Right renal cortex interstitium (tissue), 3 donors: ENCODE results near the gene TRIM27. TPM values are rescaled to one million over a fixed set of nuclear protein-coding genes. Genes with fewer than 3 reads are reported as not detected.
A peak's percentile ranks its signal among the peaks of the same experiment; 100 is the strongest.
"Not testable (repeated sequence)": the region's sequence is repeated elsewhere in the genome, so short reads cannot be mapped to it uniquely, and the experiment has no call there.

Experiments used
- DNase-seq, 3 donors: peaks; one replicate each; pipeline ENCODE4 v3.0.0-alpha.2; 2013; ENCODE audit warnings: low read depth in 3 of 3, low spot score in 2 of 3
- polyA plus RNA-seq, 3 donors: library from polyadenylated mRNA; unstranded; fragments of 120-200 nt; gene quantifications; one replicate each; pipeline ENCODE4 v1.2.1, GENCODE V29; 2013; ENCODE audit not compliant: insufficient read length in 3 of 3

TRIM27 gene
- polyA plus RNA-seq, 3 donors, result 70.2 to 75.6 (median 70.4) TPM

DNA sequence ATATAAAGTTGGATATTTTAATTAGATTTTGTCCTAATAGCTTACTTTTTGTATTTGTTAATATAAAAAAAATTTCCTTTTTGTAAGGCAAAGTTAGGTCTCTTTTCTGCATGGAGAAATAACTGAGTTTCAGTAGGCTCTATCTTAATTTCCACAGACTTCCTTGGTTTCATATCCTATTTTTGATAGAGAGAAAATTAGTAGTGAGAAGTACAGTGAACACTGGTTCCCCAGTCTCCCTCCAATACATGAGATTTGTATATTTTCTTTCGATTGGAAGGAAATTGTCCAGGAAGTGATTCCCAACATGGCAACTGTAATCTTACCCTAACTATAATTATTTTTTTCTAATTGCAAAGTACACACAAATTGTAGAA is 26.4 kb downstream of the TRIM27 start:
- no peak for DNase-seq

- DNase-seq, result peak; percentile 64 to 80 (median 65)
Observed at GRCh38 chr6:28896505-28897368, 27.0 kb downstream of the TRIM27 start.

- DNase-seq, result peak; percentile 96 to 98 (median 96)
Observed at GRCh38 chr6:28895131-28895812, 28.5 kb downstream of the TRIM27 start.

DNA sequence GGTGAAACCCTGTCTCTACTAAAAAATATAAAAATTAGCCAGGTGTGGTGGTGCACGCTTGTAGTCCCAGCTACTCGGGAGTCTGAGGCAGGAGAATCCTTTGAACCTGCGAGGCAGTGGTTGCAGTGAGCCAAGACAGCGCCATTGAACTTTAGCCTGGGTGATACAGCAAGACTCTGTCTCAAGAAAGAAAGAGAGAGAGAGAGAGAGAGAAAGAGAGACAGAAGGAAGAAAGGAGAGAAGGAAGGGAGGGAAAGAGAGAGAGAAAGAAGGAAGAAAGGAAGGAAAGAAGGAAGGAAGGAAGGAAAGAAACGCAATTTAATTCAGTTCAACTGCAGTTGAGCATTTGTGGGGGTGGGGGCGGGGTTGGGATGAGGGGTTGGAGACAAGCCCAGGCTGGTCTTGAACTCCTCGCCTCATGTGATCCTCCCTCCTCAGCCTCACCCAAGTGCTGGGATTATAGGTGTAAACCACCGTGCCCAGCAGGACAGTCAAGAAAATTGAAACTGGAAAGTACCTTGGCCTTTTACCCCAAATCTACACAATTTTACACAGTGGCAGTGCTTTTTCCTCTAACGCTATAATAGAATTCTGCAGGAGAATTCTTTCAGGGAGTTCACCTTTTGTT is 30.5 kb downstream of the TRIM27 start:
- DNase-seq, result no peak

DNA sequence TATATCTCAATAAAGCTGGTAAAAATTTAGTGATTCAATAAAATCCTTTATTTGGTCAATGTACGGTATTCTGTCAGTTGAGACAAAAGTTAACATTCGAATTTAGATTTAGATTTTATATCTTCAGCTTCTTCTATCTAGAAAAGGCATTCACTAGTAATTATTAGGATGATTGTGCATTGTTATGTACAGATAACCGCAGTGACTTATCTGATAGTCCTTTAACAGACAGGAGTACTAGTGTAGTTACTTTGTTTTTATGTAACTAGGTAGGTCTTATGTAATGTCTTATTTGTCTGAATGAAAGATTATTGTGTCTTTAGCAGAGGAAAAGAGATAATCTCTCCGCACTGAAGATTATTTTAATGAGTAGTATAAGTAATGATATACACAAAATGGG is 31.3 kb downstream of the TRIM27 start:
- DNase-seq, result no peak

GRCh38 chr6:28887796-28888496 is 35.8 kb downstream of the TRIM27 start:
- no peak for DNase-seq

GRCh38 chr6:28886079-28886439 is 37.7 kb downstream of the TRIM27 start:
- DNase-seq, result no peak

DNA sequence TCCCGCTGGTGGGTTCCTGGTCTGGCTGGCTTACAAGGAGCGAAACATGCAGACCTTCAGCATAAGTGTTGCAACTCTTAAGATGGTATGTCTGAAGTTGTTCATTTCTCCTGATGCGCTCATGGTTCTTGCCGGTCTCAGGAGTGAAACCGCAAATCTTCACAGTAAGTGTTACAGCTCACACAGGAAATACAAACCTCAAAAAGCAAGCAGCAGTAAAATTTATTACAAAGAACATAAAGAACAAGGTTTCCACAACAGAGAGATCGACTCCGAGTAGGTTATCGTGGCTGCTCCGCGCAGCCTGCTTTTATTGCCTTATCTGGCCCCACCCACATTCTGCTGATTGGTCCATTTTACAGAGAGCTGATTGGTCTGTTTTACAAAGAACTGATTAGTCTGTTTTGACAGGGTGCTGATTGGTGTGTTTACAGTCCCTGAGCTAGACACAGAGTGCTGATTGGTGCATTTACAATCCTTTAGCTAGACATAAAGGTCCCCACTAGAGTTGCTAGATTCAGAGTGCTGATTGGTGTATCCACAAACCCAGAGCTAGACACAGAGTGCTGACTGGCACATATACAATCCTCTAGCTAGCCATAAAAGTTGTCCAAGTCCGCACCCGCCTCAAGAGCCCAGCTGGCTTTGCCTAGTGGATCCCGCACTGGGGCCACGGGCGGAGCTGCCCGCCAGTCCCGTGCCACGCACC is 39.2 kb downstream of the TRIM27 start:
- DNase-seq, result no peak

DNA sequence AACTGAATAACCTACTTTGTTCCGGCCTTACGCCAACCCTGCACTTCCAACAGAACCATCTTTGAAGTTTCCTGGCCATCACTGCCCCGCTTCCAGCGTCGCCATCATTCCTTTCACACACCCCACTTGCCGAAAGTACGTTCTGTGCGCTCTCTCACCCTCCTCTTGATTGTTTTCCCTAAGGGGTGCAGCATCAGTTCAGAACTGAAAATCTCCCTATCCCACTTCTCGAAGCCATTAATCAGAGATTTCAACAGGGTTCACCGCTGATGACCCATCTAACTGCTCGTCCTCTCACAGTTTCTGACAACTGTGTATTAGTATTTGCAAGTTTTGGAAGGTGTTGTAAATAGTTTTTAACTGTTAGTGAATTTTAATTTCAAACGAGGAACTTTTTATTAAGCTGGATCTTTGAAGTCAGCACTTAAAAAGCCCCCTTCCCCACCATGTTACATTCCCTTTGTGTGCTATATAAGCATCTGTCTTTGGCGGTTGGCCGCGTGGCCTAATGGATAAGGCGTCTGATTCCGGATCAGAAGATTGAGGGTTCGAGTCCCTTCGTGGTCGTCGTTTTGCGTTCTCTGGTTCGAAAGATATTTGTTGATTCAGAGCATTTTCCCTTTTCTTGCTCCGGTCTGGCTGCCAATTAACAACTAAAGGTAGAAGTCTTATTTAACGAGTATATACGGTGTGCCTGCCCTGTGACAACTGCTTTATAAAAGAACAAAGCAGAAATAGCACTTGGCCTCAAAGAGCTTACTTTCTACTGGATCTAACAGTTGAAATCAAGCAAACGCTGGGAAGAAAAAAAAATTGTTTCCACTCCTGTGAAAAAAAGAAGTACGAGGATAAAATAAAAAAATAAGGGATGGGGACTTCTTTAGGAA is 42.6 kb downstream of the TRIM27 start:
- DNase-seq, result peak; percentile 76 to 82 (median 77)

DNA sequence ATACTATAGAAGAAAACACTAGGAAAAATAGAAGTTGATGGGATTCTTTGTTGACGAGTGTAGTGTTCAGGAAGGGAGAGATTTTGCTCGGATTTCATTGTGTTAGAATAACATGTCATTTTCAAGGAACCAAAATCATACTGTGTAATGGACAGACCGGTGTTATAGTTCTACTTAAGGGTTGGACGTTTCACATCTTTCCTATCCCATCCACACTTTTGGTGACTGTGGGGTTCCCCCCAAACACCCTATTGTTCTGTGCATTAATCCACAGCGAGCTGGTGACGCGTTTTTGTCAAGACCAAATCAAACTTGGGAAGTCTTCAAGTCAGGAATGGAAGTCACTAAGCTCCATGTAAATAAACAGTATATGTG is 43.3 kb downstream of the TRIM27 start:
- DNase-seq, result no peak

DNA sequence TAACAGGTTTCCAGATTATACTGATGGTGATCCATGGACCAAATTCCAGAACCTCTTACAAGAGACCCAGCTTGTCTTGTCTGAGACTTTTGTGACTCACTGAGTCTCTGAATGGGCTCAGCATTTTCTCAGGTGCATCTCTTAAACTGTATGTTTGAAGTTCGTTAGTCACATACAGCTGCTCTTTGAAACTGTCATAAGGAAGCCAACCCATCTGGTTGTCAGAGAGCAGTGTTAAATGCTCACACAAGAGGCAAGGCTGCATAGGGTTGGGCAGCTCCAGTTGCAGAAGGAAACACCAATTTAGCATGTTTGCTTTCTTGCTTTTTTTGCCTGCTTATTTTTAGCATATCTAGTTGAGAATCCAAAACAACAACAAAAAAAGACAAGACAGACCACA is 47.1 kb downstream of the TRIM27 start:
- DNase-seq, result no peak

DNA sequence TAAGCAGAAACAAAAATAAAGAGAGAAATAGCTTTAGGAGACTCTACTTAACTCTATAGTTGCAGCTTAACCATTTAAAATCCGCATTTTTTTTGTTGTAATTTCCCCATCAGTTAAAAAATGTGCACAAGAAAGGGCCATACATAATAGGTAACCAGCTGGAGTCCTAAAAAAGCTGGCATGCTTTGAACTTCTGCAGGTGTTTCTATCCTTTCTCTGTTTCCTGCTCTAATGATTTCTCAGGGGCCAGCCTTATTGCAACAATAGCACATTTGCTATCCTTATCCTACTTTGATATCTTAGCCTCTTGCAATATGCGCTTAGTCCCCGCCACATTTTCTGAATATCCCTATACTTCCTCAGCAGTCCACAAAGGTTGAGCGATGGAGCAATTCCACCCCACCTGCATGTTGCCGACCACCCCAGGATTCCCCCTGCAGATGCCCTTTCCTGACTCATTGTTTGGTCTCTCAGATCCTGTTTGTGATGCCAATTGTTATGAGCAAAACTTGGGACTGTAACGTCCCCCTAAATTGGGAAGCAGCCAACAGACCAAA is 48.5 kb downstream of the TRIM27 start:
- no peak for DNase-seq

DNA sequence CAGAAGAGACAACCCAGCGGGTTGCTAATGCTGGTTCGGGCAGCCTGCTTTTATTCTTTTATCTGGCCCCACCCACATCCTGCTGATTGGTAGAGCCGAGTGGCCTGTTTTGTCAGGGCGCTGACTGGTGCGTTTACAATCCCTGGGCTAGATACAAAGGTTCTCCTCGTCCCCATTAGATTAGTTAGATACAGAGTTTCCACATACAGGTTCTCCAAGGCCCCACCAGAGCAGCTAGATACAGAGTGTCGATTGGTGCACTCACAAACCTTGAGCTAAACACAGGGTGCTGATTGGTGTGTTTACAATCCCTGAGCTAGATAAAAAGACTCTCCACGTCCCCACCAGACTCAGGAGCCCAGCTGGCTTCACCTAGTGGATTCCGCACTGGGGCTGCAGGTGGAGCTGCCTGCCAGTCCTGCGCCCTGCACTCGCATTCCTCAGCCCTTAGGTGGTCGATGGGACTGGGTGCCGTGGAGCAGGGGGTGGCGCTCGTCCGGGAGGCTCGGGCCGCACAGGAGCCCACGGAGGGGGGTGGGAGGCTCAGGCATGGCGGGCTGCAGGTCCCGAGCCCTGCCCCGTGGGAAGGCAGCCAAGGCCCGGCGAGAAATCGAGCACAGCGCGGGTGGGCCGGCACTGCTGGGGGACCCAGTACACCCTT is 51.5 kb downstream of the TRIM27 start:
- not testable (repeated sequence) for DNase-seq

DNA sequence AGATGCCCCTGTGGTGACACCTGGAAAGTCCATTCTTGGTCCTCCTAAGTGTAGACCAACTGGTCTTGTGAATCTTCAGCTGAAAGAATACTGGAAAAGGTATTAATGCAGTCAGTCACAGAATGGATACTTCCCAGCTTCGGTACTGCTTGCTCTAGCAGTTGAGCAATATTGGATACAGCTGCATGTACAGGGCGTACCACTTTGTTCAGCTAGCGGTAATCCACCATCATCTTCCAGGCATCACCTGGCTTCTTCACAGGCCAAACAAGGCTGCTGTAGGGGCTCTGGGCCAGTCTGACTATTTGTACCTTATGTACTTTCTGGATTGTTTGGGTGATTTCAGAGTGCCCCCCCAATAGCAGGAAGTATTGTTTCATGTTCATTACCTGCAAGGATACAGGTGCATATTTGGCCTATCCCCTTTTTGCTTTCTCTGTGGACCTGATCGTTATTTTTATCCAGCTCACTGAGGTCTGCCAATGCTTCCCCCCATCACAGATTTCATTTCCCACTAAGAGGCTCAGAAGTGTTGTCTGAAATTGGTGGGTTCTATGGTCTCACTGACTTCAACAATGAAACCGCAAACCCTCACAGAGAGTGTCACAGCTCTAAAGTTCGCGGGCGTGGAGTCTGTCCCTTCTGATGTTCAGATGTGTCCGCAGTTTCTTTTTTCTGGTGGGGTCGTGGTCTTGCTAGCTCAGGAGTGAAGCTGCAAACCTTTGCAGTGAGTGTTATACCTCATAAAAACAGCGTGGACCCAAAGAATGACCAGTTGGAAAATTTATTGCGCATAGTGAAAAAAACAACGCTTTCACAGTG is 52.2 kb downstream of the TRIM27 start:
- DNase-seq, result no peak

- no peak for DNase-seq
Observed at GRCh38 chr6:28868873-28869272, 54.9 kb downstream of the TRIM27 start.

DNA sequence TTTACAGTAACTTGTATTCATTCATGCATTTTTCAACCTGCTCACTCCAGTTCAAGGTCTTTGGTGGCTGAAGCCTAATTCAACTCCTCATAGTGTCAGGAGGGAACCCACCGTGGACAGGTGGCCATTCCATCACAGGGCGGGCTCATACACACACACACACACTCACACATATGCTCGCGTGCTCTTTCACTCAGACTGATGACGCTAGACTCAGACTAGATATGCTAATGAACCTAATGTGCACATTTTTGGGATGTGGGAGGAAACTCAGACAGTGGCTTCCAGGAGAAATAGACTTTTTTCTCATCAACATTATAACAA is 56.7 kb downstream of the TRIM27 start:
- peak in 1 of 3 donors; percentile 47 for DNase-seq

DNA sequence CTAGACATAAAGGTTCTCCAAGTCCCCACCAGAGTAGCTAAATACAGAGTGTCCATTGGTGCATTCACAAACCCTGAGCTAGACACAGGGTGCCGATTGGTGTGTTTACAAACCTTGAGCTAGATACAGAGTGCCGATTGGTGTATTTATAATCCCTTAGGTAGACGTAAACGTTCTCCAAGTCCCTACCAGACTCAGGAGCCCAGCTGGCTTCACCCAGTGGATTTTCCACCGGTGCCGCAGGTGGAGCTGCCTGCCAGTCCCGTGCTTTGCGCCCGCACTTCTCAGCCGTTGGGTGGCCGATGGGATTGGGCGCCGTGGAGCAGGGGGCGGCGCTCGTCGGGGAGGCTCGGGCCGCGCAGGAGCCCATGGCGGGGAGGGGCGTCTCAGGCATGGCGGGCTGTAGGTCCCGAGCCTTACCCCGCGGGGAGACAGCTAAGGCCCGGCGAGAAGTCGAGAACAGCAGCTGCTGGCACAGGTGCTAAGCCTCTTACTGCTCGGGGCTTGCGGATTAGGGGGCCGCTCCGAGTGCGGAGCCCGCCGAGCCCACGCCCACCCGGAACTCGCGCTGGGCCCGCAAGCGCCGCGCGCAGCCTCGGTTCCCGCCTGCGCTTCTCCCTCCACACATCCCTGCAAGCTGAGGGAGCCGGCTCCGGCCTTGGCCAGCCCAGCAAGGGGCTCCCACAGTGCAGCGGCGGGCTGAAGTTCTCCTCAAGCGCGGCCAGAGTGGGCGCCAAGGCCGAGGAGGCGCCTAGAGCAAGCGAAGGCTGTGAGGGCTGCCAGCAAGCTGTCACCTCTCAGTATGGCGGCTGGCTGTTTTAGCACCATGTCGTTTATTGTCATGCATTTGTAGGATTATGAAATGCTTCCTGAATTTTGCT is 57.3 kb downstream of the TRIM27 start:
- peak in 1 of 3 donors; percentile 38 for DNase-seq
